Activated CD8-positive, alpha-beta memory T cell treated with anti-CD3 and anti-CD28 coated beads, Interleukin-2, amount 10 ng/mL, durations not matched to agents 7 days and 5 days (primary cell): ENCODE measurements around the gene CDK15. TPM values are rescaled to one million over a fixed set of nuclear protein-coding genes. Genes with fewer than 3 reads are reported as not detected.

Source experiments
- ATAC-seq: fragments of 150-1000 bp; cut with Tn5 transposase; one replicate; pipeline ENCODE4 v1.10.0; 2021; ENCODE audit warnings: moderate library complexity
- CTCF ChIA-PET: fragments of 350-600 bp; sonication (Branson Sonifier 250); formaldehyde crosslinking; loops from one replicate; lab custom pipeline; 2021; ENCODE audit warnings: antibody characterized with exemption; lab: Charles Lee
- DNase-seq: peaks from one replicate; pipeline ENCODE4 v3.0.0-alpha.2; 2020
- H3K27ac Mint-ChIP-seq: one replicate; pipeline ENCODE4 v1.8.0; 2021; ENCODE audit warnings: mild to moderate bottlenecking, mixed read lengths
- H3K27me3 Mint-ChIP-seq: one replicate; pipeline ENCODE4 v1.8.0; 2021; ENCODE audit warnings: mixed read lengths
- H3K36me3 Mint-ChIP-seq: one replicate; pipeline ENCODE4 v1.8.0; 2021; ENCODE audit warnings: mild to moderate bottlenecking, mixed read lengths
- H3K4me1 Mint-ChIP-seq: one replicate; pipeline ENCODE4 v1.8.0; 2021; ENCODE audit warnings: mixed read lengths
- H3K4me3 Mint-ChIP-seq: one replicate; pipeline ENCODE4 v1.8.0; 2021; ENCODE audit warnings: mild to moderate bottlenecking, moderate library complexity, mixed read lengths
- H3K9me3 Mint-ChIP-seq: one replicate; pipeline ENCODE4 v1.8.0; 2022; ENCODE audit warnings: low read depth, mixed read lengths
- total RNA-seq, 2 experiments: library from RNA; stranded (reverse); gene quantifications; one replicate each; pipeline ENCODE4 v1.2.3, GENCODE V29; 2021

Gene CDK15
- total RNA-seq, 2 experiments from 2014 or later = not detected

GRCh38 chr2:201779901-201780673, 26.2 kb upstream of the CDK15 start:
- peak overlapping the region; percentile 88 for H3K27ac Mint-ChIP-seq
- H3K9me3 Mint-ChIP-seq = no peaks in the 10 kb centered on the region
- H3K4me1 Mint-ChIP-seq = peaks cover 25% of the 10 kb centered on the region
- CTCF ChIA-PET = interaction anchor here (1.2 to 1.5 kb wide), 3 partner anchors 542 to 816 kb away, joined by 3 to 5 read pairs (median 3); partner anchors contain the start of gene ORC2
- peak overlapping the region; percentile 84 for H3K4me3 Mint-ChIP-seq
- peaks cover 10% of the 10 kb centered on the region for H3K27me3 Mint-ChIP-seq
- no peaks in the 10 kb centered on the region for H3K36me3 Mint-ChIP-seq
- ATAC-seq (peak; percentile 2), DNase-seq (no peak)

GRCh38 chr2:201780674-201781493, 25.5 kb upstream of the CDK15 start, which contains the start of gene ALS2:
ALS2 (minus strand) TSS chr2:201780933; CDS start chr2:201768885, 12,048 bp downstream.
- CTCF ChIA-PET = interaction anchor here (1.2 to 1.5 kb wide), 3 partner anchors 543 to 817 kb away, joined by 3 to 5 read pairs (median 3); partner anchors contain the start of gene ORC2
- peak within 1 kb of the TSS; percentile 88 for H3K27ac Mint-ChIP-seq

GRCh38 chr2:201781557-201782051, 24.7 kb upstream of the CDK15 start:
- Mint-ChIP-seq H3K27ac (peak overlapping the region; percentile 88), H3K4me3 (peak overlapping the region; percentile 84), H3K36me3 (no peaks in the 10 kb centered on the region), H3K27me3 (peaks cover 10% of the 10 kb centered on the region), H3K9me3 (no peaks in the 10 kb centered on the region), H3K4me1 (peaks cover 25% of the 10 kb centered on the region)
- ATAC-seq = peak; percentile 4
- CTCF ChIA-PET = interaction anchor here (1.2 kb wide), 1 partner anchor 544 kb away, joined by 3 read pairs; no protein-coding TSS in a partner anchor
- DNase-seq = peak; percentile 45

More at GRCh38 chr2:201780674-201781493, 25.5 kb upstream of the CDK15 start, which contains the start of gene ALS2:
- Mint-ChIP-seq H3K4me1 (peaks cover 25% of the 10 kb centered on the region), H3K36me3 (no peaks in the 10 kb centered on the region), H3K4me3 (peak within 1 kb of the TSS; percentile 84), H3K27me3 (peaks cover 10% of the 10 kb centered on the region), H3K9me3 (no peaks in the 10 kb centered on the region)
- DNase-seq (peak; percentile 97), ATAC-seq (peak; percentile 96)

GRCh38 chr2:201784563-201784962, 21.8 kb upstream of the CDK15 start:
- DNase-seq = no peak
- Mint-ChIP-seq H3K27me3 (peaks cover 10% of the 10 kb centered on the region), H3K4me1 (peaks cover 16% of the 10 kb centered on the region), H3K9me3 (no peaks in the 10 kb centered on the region), H3K27ac (no peak overlapping the region), H3K36me3 (no peaks in the 10 kb centered on the region), H3K4me3 (no peak overlapping the region)
- CTCF ChIA-PET = interaction anchor here (1.0 kb wide), 1 partner anchor 11 kb away, joined by 4 read pairs; no protein-coding TSS in a partner anchor
- no peak for ATAC-seq

GRCh38 chr2:201785135-201785534, 21.2 kb upstream of the CDK15 start:
- DNase-seq (no peak), ATAC-seq (no peak)
- H3K27me3 Mint-ChIP-seq = peaks cover 10% of the 10 kb centered on the region
- H3K36me3 Mint-ChIP-seq = no peaks in the 10 kb centered on the region
- H3K9me3 Mint-ChIP-seq = no peaks in the 10 kb centered on the region
- H3K4me1 Mint-ChIP-seq = peaks cover 10% of the 10 kb centered on the region
- H3K27ac Mint-ChIP-seq = no peak overlapping the region
- CTCF ChIA-PET = interaction anchor here (1.0 kb wide), 1 partner anchor 10 kb away, joined by 4 read pairs; no protein-coding TSS in a partner anchor
- H3K4me3 Mint-ChIP-seq = no peak overlapping the region

GRCh38 chr2:201786471-201786870, 19.9 kb upstream of the CDK15 start:
- no peak for DNase-seq
- CTCF ChIA-PET = no interaction called here
- Mint-ChIP-seq H3K36me3 (no peaks in the 10 kb centered on the region), H3K27me3 (peaks cover 10% of the 10 kb centered on the region), H3K4me1 (peaks cover 4% of the 10 kb centered on the region), H3K9me3 (no peaks in the 10 kb centered on the region), H3K4me3 (no peak overlapping the region), H3K27ac (no peak overlapping the region)
- ATAC-seq = no peak

- no peaks in the 10 kb centered on the region for H3K36me3 Mint-ChIP-seq
- no peak overlapping the region for H3K4me3 Mint-ChIP-seq
- no peak for DNase-seq
- ATAC-seq = no peak
- CTCF ChIA-PET = no interaction called here
- no peak overlapping the region for H3K27ac Mint-ChIP-seq
- H3K9me3 Mint-ChIP-seq = no peaks in the 10 kb centered on the region
- peaks cover 4% of the 10 kb centered on the region for H3K27me3 Mint-ChIP-seq
- H3K4me1 Mint-ChIP-seq = no peaks in the 10 kb centered on the region
Measured at GRCh38 chr2:201788371-201788770, 18.0 kb upstream of the CDK15 start.

GRCh38 chr2:201789395-201789794, 16.9 kb upstream of the CDK15 start:
- Mint-ChIP-seq H3K4me3 (no peak overlapping the region), H3K27me3 (no peaks in the 10 kb centered on the region), H3K27ac (no peak overlapping the region), H3K9me3 (no peaks in the 10 kb centered on the region), H3K36me3 (no peaks in the 10 kb centered on the region), H3K4me1 (no peaks in the 10 kb centered on the region)
- CTCF ChIA-PET = no interaction called here
- no peak for DNase-seq
- no peak for ATAC-seq

GRCh38 chr2:201790291-201790690, 16.0 kb upstream of the CDK15 start:
- H3K36me3 Mint-ChIP-seq = no peaks in the 10 kb centered on the region
- CTCF ChIA-PET = no interaction called here
- H3K27ac Mint-ChIP-seq = no peak overlapping the region

GRCh38 chr2:201790989-201791388, 15.3 kb upstream of the CDK15 start:
- no peak overlapping the region for H3K27ac Mint-ChIP-seq
- DNase-seq (no peak), ATAC-seq (no peak)
- CTCF ChIA-PET = interaction anchor here (0.5 kb wide), 1 partner anchor 22 kb away, joined by 4 read pairs; no protein-coding TSS in a partner anchor
- no peaks in the 10 kb centered on the region for H3K27me3 Mint-ChIP-seq
- no peaks in the 10 kb centered on the region for H3K4me1 Mint-ChIP-seq
- H3K4me3 Mint-ChIP-seq = no peak overlapping the region
- no peaks in the 10 kb centered on the region for H3K9me3 Mint-ChIP-seq
- H3K36me3 Mint-ChIP-seq = no peaks in the 10 kb centered on the region

More at GRCh38 chr2:201790291-201790690, 16.0 kb upstream of the CDK15 start:
- no peak overlapping the region for H3K4me3 Mint-ChIP-seq
- DNase-seq (no peak), ATAC-seq (no peak)
- H3K4me1 Mint-ChIP-seq = no peaks in the 10 kb centered on the region
- H3K9me3 Mint-ChIP-seq = no peaks in the 10 kb centered on the region
- no peaks in the 10 kb centered on the region for H3K27me3 Mint-ChIP-seq

GRCh38 chr2:201793631-201794030, 12.7 kb upstream of the CDK15 start:
- CTCF ChIA-PET = no interaction called here
- DNase-seq (no peak), ATAC-seq (no peak)
- Mint-ChIP-seq H3K4me1 (no peaks in the 10 kb centered on the region), H3K27ac (no peak overlapping the region), H3K36me3 (no peaks in the 10 kb centered on the region), H3K4me3 (no peak overlapping the region), H3K27me3 (peaks cover 3% of the 10 kb centered on the region), H3K9me3 (no peaks in the 10 kb centered on the region)

GRCh38 chr2:201794294-201794693, 12.0 kb upstream of the CDK15 start:
- ATAC-seq (no peak), DNase-seq (no peak)
- Mint-ChIP-seq H3K27ac (no peak overlapping the region), H3K9me3 (no peaks in the 10 kb centered on the region), H3K36me3 (no peaks in the 10 kb centered on the region), H3K4me3 (no peak overlapping the region), H3K4me1 (no peaks in the 10 kb centered on the region), H3K27me3 (peaks cover 3% of the 10 kb centered on the region)
- CTCF ChIA-PET = no interaction called here
